Hair follicular keratinocyte (primary cell): ENCODE results near the gene COMMD3. TPM values are rescaled to one million over a fixed set of nuclear protein-coding genes. Genes with fewer than 3 reads are reported as not detected.

Experiments
- total RNA-seq: library from RNA; depleted of rRNA; stranded (reverse); fragments of >200 nt; gene quantifications from 2 replicates; pipeline ENCODE4 v1.2.3, GENCODE V29; 2015

The COMMD3 gene
- total RNA-seq: 29.8 and 35.7 TPM in 2 replicates

GRCh38 chr10:22316286-22317075 lies at the start of gene COMMD3:
TSS of gene COMMD3 (plus strand) at chr10:22316388. CDS start at chr10:22316418, 30 bp downstream.

GRCh38 chr10:22320591-22321155 lies 4.5 kb downstream of the COMMD3 start, which contains the start of gene BMI1:
TSS of gene BMI1 (plus strand) at chr10:22321099. CDS start at chr10:22326450, 5,351 bp downstream.

GRCh38 chr10:22345301-22346095 lies 29.3 kb downstream of the COMMD3 start, which contains the start of gene SPAG6:
TSS of gene SPAG6 (plus strand) at chr10:22345496. CDS start at chr10:22345612, 116 bp downstream.

Other genes with a start within 250 kb of the COMMD3 start
- not detected in 2 replicates for gene EBLN1, start 98.4 kb upstream of the COMMD3 start, total RNA-seq
- gene BMI1, start 4.7 kb downstream of the COMMD3 start, total RNA-seq: 13.7 and 14.7 TPM in 2 replicates
- not detected in 2 replicates for gene SPAG6, start 29.1 kb downstream of the COMMD3 start, total RNA-seq